Measurements from ENCODE around the gene SP6.

The SP6 gene

GRCh38 chr17:47807421-47807820 lies 43.5 kb downstream of the SP6 start:
- no peak for DNase-seq (ENCODE audit: low read depth in 1 of 2, low spot score in 1 of 2)
- no peak for TF ChIP-seq JUND (IDR thresholded peaks at IDR 0.05; ENCODE audit: low read depth)
- in situ Hi-C loops (cut with HindIII; ENCODE audit: low pct_unique_long_range_greater_than_20kb, low sequenced_read_pairs), result no loop called here

GRCh38 chr17:47806913-47807255 lies 44.1 kb downstream of the SP6 start:
- in situ Hi-C loops (cut with HindIII; ENCODE audit: low pct_unique_long_range_greater_than_20kb, low sequenced_read_pairs), result no loop called here
- no peak for DNase-seq (ENCODE audit: low read depth in 1 of 2, low spot score in 1 of 2)
- TF ChIP-seq JUND (IDR thresholded peaks at IDR 0.05; ENCODE audit: low read depth), result no peak

- TF ChIP-seq JUND (IDR thresholded peaks at IDR 0.05; ENCODE audit: low read depth), result no peak
- DNase-seq (ENCODE audit: low read depth in 1 of 2, low spot score in 1 of 2), result no peak
- in situ Hi-C loops (cut with HindIII; ENCODE audit: low pct_unique_long_range_greater_than_20kb, low sequenced_read_pairs), result no loop called here
Observed at GRCh38 chr17:47806026-47806912, 44.7 kb downstream of the SP6 start.

- DNase-seq (ENCODE audit: low read depth in 1 of 2, low spot score in 1 of 2), result no peak
- in situ Hi-C loops (cut with HindIII; ENCODE audit: low pct_unique_long_range_greater_than_20kb, low sequenced_read_pairs), result no loop called here
- no peak for TF ChIP-seq JUND (IDR thresholded peaks at IDR 0.05; ENCODE audit: low read depth)
Observed at GRCh38 chr17:47804461-47804860, 46.5 kb downstream of the SP6 start.

GRCh38 chr17:47803751-47804150 lies 47.2 kb downstream of the SP6 start:
- in situ Hi-C loops (cut with HindIII; ENCODE audit: low pct_unique_long_range_greater_than_20kb, low sequenced_read_pairs), result no loop called here
- no peak for DNase-seq (ENCODE audit: low read depth in 1 of 2, low spot score in 1 of 2)
- no peak for TF ChIP-seq JUND (IDR thresholded peaks at IDR 0.05; ENCODE audit: low read depth)

GRCh38 chr17:47803201-47803600 lies 47.8 kb downstream of the SP6 start:
- DNase-seq (ENCODE audit: low read depth in 1 of 2, low spot score in 1 of 2), result no peak
- TF ChIP-seq JUND (IDR thresholded peaks at IDR 0.05; ENCODE audit: low read depth), result no peak
- in situ Hi-C loops (cut with HindIII; ENCODE audit: low pct_unique_long_range_greater_than_20kb, low sequenced_read_pairs), result no loop called here

- TF ChIP-seq JUND (IDR thresholded peaks at IDR 0.05; ENCODE audit: low read depth), result no peak
- in situ Hi-C loops (cut with HindIII; ENCODE audit: low pct_unique_long_range_greater_than_20kb, low sequenced_read_pairs), result no loop called here
- peak; percentile 83 to 92 for DNase-seq (ENCODE audit: low read depth in 1 of 2, low spot score in 1 of 2)
Observed at GRCh38 chr17:47802341-47803022, 48.5 kb downstream of the SP6 start.

GRCh38 chr17:47801906-47802305 lies 49.1 kb downstream of the SP6 start:
- in situ Hi-C loops (cut with HindIII; ENCODE audit: low pct_unique_long_range_greater_than_20kb, low sequenced_read_pairs), result no loop called here
- DNase-seq (ENCODE audit: low read depth in 1 of 2, low spot score in 1 of 2), result no peak
- TF ChIP-seq JUND (IDR thresholded peaks at IDR 0.05; ENCODE audit: low read depth), result no peak

GRCh38 chr17:47801176-47801765 lies 49.7 kb downstream of the SP6 start:
- no peak for DNase-seq (ENCODE audit: low read depth in 1 of 2, low spot score in 1 of 2)
- in situ Hi-C loops (cut with HindIII; ENCODE audit: low pct_unique_long_range_greater_than_20kb, low sequenced_read_pairs), result no loop called here
- no peak for TF ChIP-seq JUND (IDR thresholded peaks at IDR 0.05; ENCODE audit: low read depth)

GRCh38 chr17:47800686-47801085 lies 50.3 kb downstream of the SP6 start:
- no peak for DNase-seq (ENCODE audit: low read depth in 1 of 2, low spot score in 1 of 2)
- TF ChIP-seq JUND (IDR thresholded peaks at IDR 0.05; ENCODE audit: low read depth), result no peak
- in situ Hi-C loops (cut with HindIII; ENCODE audit: low pct_unique_long_range_greater_than_20kb, low sequenced_read_pairs), result no loop called here

GRCh38 chr17:47797797-47798196 lies 53.2 kb downstream of the SP6 start:
- peak in 1 of 2 experiments; percentile 65 for DNase-seq (ENCODE audit: low read depth in 1 of 2, low spot score in 1 of 2)

More at GRCh38 chr17:47797797-47798196, 53.2 kb downstream of the SP6 start:
- in situ Hi-C loops (cut with HindIII; ENCODE audit: low pct_unique_long_range_greater_than_20kb, low sequenced_read_pairs), result no loop called here
- no peak for TF ChIP-seq JUND (IDR thresholded peaks at IDR 0.05; ENCODE audit: low read depth)

Measured in T47D (cell line).